ENCODE data around the gene SPG7. TPM values are rescaled to one million over a fixed set of nuclear protein-coding genes. Genes with fewer than 3 reads are reported as not detected.

Gene SPG7
- total and polyA plus RNA-seq, 4 donors = 81.4 to 150 (median 113) TPM

GRCh38 chr16:89482817-89483205 lies 25.4 kb upstream of the SPG7 start:
- DNase-seq (ENCODE audit: low read depth in 4 of 6, low spot score in 6 of 6) = no peak
- 38% methylated on average over 1 of the region's 5 CpGs for WGBS (ENCODE audit: insufficient coverage)
- H3K9me3 ChIP-seq (ENCODE audit: control insufficient read depth, insufficient read depth, low read length) = no peaks in the 10 kb centered on the region
- H3K27me3 ChIP-seq (ENCODE audit: control insufficient read depth, insufficient read depth, low read length) = no peaks in the 10 kb centered on the region
- no peaks in the 10 kb centered on the region for H3K36me3 ChIP-seq (ENCODE audit: control insufficient read depth, insufficient read depth, low read length)
- H3K27ac ChIP-seq (ENCODE audit: low read depth, low read length) = no peak overlapping the region
- no peak overlapping the region for H3K4me3 ChIP-seq (ENCODE audit: low read depth, low read length)
- peaks cover 29% of the 10 kb centered on the region for H3K4me1 ChIP-seq (ENCODE audit: control insufficient read depth, insufficient read depth, low read length)

- H3K9me3 ChIP-seq (ENCODE audit: control insufficient read depth, insufficient read depth, low read length) = no peaks in the 10 kb centered on the region
- WGBS (ENCODE audit: insufficient coverage) = 89% methylated on average over 3 of the region's 5 CpGs
- H3K36me3 ChIP-seq (ENCODE audit: control insufficient read depth, insufficient read depth, low read length) = no peaks in the 10 kb centered on the region
- no peak overlapping the region for H3K4me3 ChIP-seq (ENCODE audit: low read depth, low read length)
- no peak overlapping the region for H3K27ac ChIP-seq (ENCODE audit: low read depth, low read length)
- DNase-seq (ENCODE audit: low read depth in 4 of 6, low spot score in 6 of 6) = no peak
- H3K4me1 ChIP-seq (ENCODE audit: control insufficient read depth, insufficient read depth, low read length) = peaks cover 37% of the 10 kb centered on the region
- no peaks in the 10 kb centered on the region for H3K27me3 ChIP-seq (ENCODE audit: control insufficient read depth, insufficient read depth, low read length)
Observed at GRCh38 chr16:89484041-89484501, 24.1 kb upstream of the SPG7 start.

- no peaks in the 10 kb centered on the region for H3K36me3 ChIP-seq (ENCODE audit: control insufficient read depth, insufficient read depth, low read length)
- H3K27ac ChIP-seq (ENCODE audit: low read depth, low read length) = no peak overlapping the region
- DNase-seq (ENCODE audit: low read depth in 4 of 6, low spot score in 6 of 6) = no peak
- no peaks in the 10 kb centered on the region for H3K27me3 ChIP-seq (ENCODE audit: control insufficient read depth, insufficient read depth, low read length)
- H3K9me3 ChIP-seq (ENCODE audit: control insufficient read depth, insufficient read depth, low read length) = no peaks in the 10 kb centered on the region
- H3K4me3 ChIP-seq (ENCODE audit: low read depth, low read length) = no peak overlapping the region
- WGBS (ENCODE audit: insufficient coverage) = 70% methylated on average over 4 of the region's 11 CpGs
- peaks cover 38% of the 10 kb centered on the region for H3K4me1 ChIP-seq (ENCODE audit: control insufficient read depth, insufficient read depth, low read length)
Observed at GRCh38 chr16:89484923-89485679, 23.1 kb upstream of the SPG7 start.

GRCh38 chr16:89485701-89486246 lies 22.4 kb upstream of the SPG7 start:
- Histone ChIP-seq H3K4me1 (ENCODE audit: control insufficient read depth, insufficient read depth, low read length) (peaks cover 38% of the 10 kb centered on the region), H3K27me3 (ENCODE audit: control insufficient read depth, insufficient read depth, low read length) (no peaks in the 10 kb centered on the region), H3K9me3 (ENCODE audit: control insufficient read depth, insufficient read depth, low read length) (no peaks in the 10 kb centered on the region), H3K36me3 (ENCODE audit: control insufficient read depth, insufficient read depth, low read length) (no peaks in the 10 kb centered on the region), H3K27ac (ENCODE audit: low read depth, low read length) (no peak overlapping the region), H3K4me3 (ENCODE audit: low read depth, low read length) (no peak overlapping the region)
- DNase-seq (ENCODE audit: low read depth in 4 of 6, low spot score in 6 of 6) = no peak
- WGBS (ENCODE audit: insufficient coverage) = 47% methylated on average over 4 of the region's 4 CpGs

GRCh38 chr16:89489040-89489897 lies 18.9 kb upstream of the SPG7 start:
- Histone ChIP-seq H3K4me1 (ENCODE audit: control insufficient read depth, insufficient read depth, low read length) (peaks cover 44% of the 10 kb centered on the region), H3K36me3 (ENCODE audit: control insufficient read depth, insufficient read depth, low read length) (peaks cover 8% of the 10 kb centered on the region), H3K9me3 (ENCODE audit: control insufficient read depth, insufficient read depth, low read length) (no peaks in the 10 kb centered on the region), H3K27ac (ENCODE audit: low read depth, low read length) (peak overlapping the region; percentile 83), H3K4me3 (ENCODE audit: low read depth, low read length) (peak overlapping the region; percentile 57), H3K27me3 (ENCODE audit: control insufficient read depth, insufficient read depth, low read length) (no peaks in the 10 kb centered on the region)
- WGBS (ENCODE audit: insufficient coverage) = 0% methylated on average over 56 of the region's 71 CpGs
- peak in 4 of 6 donors; percentile 57 to 91 (median 73) for DNase-seq (ENCODE audit: low read depth in 4 of 6, low spot score in 6 of 6)

GRCh38 chr16:89489898-89490438 lies 18.2 kb upstream of the SPG7 start:
- Histone ChIP-seq H3K36me3 (ENCODE audit: control insufficient read depth, insufficient read depth, low read length) (peaks cover 11% of the 10 kb centered on the region), H3K9me3 (ENCODE audit: control insufficient read depth, insufficient read depth, low read length) (no peaks in the 10 kb centered on the region), H3K4me3 (ENCODE audit: low read depth, low read length) (no peak overlapping the region), H3K27ac (ENCODE audit: low read depth, low read length) (no peak overlapping the region), H3K4me1 (ENCODE audit: control insufficient read depth, insufficient read depth, low read length) (peaks cover 44% of the 10 kb centered on the region), H3K27me3 (ENCODE audit: control insufficient read depth, insufficient read depth, low read length) (no peaks in the 10 kb centered on the region)
- WGBS (ENCODE audit: insufficient coverage) = under 1% methylated on average over 74 of the region's 81 CpGs
- DNase-seq (ENCODE audit: low read depth in 4 of 6, low spot score in 6 of 6) = no peak

- under 1% methylated on average over 96 of the region's 96 CpGs for WGBS (ENCODE audit: insufficient coverage)
- no peaks in the 10 kb centered on the region for H3K27me3 ChIP-seq (ENCODE audit: control insufficient read depth, insufficient read depth, low read length)
- peak; percentile 95 to 100 (median 97) for DNase-seq (ENCODE audit: low read depth in 4 of 6, low spot score in 6 of 6)
- H3K36me3 ChIP-seq (ENCODE audit: control insufficient read depth, insufficient read depth, low read length) = peaks cover 13% of the 10 kb centered on the region
- peaks cover 39% of the 10 kb centered on the region for H3K4me1 ChIP-seq (ENCODE audit: control insufficient read depth, insufficient read depth, low read length)
- H3K4me3 ChIP-seq (ENCODE audit: low read depth, low read length) = peak within 1 kb of the TSS; percentile 57
- H3K27ac ChIP-seq (ENCODE audit: low read depth, low read length) = peak within 1 kb of the TSS; percentile 83
- H3K9me3 ChIP-seq (ENCODE audit: control insufficient read depth, insufficient read depth, low read length) = no peaks in the 10 kb centered on the region
Observed at GRCh38 chr16:89490439-89491237, 17.6 kb upstream of the SPG7 start, which contains the start of gene ANKRD11. TSS of gene ANKRD11 (minus strand) at chr16:89490561. CDS start at chr16:89317019, 173,542 bp downstream.

- Histone ChIP-seq H3K4me1 (ENCODE audit: control insufficient read depth, insufficient read depth, low read length) (peaks cover 35% of the 10 kb centered on the region), H3K27ac (ENCODE audit: low read depth, low read length) (peak overlapping the region; percentile 72), H3K36me3 (ENCODE audit: control insufficient read depth, insufficient read depth, low read length) (peaks cover 13% of the 10 kb centered on the region), H3K27me3 (ENCODE audit: control insufficient read depth, insufficient read depth, low read length) (no peaks in the 10 kb centered on the region), H3K9me3 (ENCODE audit: control insufficient read depth, insufficient read depth, low read length) (no peaks in the 10 kb centered on the region), H3K4me3 (ENCODE audit: low read depth, low read length) (peak overlapping the region; percentile 52)
- WGBS (ENCODE audit: insufficient coverage) = under 1% methylated on average over 13 of the region's 22 CpGs
- DNase-seq (ENCODE audit: low read depth in 4 of 6, low spot score in 6 of 6) = no peak
Observed at GRCh38 chr16:89491238-89491869, 16.8 kb upstream of the SPG7 start.
